D721Med (cell line): Measurements from ENCODE around the gene ASIC5.

Source experiments
- DNase-seq: peaks from one replicate; pipeline ENCODE4 v3.0.0; 2011; ENCODE audit warnings: low spot score; ENCODE audit not compliant: insufficient read length
- FAIRE-seq: peaks from 2 replicates; lab custom pipeline; 2011; peaks lifted over from hg19 to GRCh38; lab: Jason Lieb, UNC
- CTCF ChIP-seq: IDR thresholded peaks from 2 replicates; pipeline ENCODE4 v1.5.1; 2012; ENCODE audit warnings: mild to moderate bottlenecking, control low read depth; ENCODE audit not compliant: insufficient read depth; ENCODE audit errors: missing control alignments

ASIC5 gene

GRCh38 chr4:155881555-155881954 is 15.5 kb upstream of the ASIC5 start:
- no peak for TF ChIP-seq CTCF
- DNase-seq = no peak
- no peak for FAIRE-seq

- no peak for TF ChIP-seq CTCF
- FAIRE-seq (no peak), DNase-seq (no peak)
Measured at GRCh38 chr4:155879767-155880166, 13.7 kb upstream of the ASIC5 start.

GRCh38 chr4:155878611-155879010 is 12.5 kb upstream of the ASIC5 start:
- FAIRE-seq = no peak
- no peak for DNase-seq
- no peak for TF ChIP-seq CTCF

- FAIRE-seq (no peak), DNase-seq (no peak)
Measured at GRCh38 chr4:155877971-155878370, 11.9 kb upstream of the ASIC5 start.

GRCh38 chr4:155875878-155876277 is 9.8 kb upstream of the ASIC5 start:
- DNase-seq (no peak), FAIRE-seq (no peak)
- no peak for TF ChIP-seq CTCF

More at GRCh38 chr4:155877971-155878370, 11.9 kb upstream of the ASIC5 start:
- no peak for TF ChIP-seq CTCF

- FAIRE-seq (no peak), DNase-seq (no peak)
- TF ChIP-seq CTCF = no peak
Measured at GRCh38 chr4:155855897-155856296, 10.2 kb downstream of the ASIC5 start.

GRCh38 chr4:155854582-155855226 is 11.4 kb downstream of the ASIC5 start:
- FAIRE-seq = no peak
- DNase-seq = no peak
- TF ChIP-seq CTCF = no peak
